Loucy (cell line): ENCODE data around the gene GRPEL2.

Source experiments
- H2AFZ ChIP-seq: fragments of 200-600 bp; sonication (generic); 2 replicates; pipeline ENCODE4 v1.6.0; 2016; ENCODE audit warnings: antibody characterized with exemption, mild to moderate bottlenecking, low read length, moderate library complexity
- H3F3A ChIP-seq: fragments of 200-600 bp; 2 replicates; pipeline ENCODE4 v1.6.0; 2016; ENCODE audit warnings: antibody characterized with exemption, low read depth, mild to moderate bottlenecking
- H3K27me3 ChIP-seq: fragments of 200-600 bp; sonication (generic); 2 replicates; pipeline ENCODE4 v1.6.1; 2014; ENCODE audit warnings: low read length, mild to moderate bottlenecking; ENCODE audit not compliant: insufficient read depth, poor library complexity, severe bottlenecking
- H3K36me3 ChIP-seq: fragments of 200-600 bp; sonication (generic); 2 replicates; pipeline ENCODE4 v1.6.1; 2016; ENCODE audit warnings: low read length; ENCODE audit not compliant: insufficient read depth
- H3K4me1 ChIP-seq: fragments of 200-600 bp; sonication (generic); 2 replicates; pipeline ENCODE4 v1.5.1; 2014; ENCODE audit warnings: low read length, mild to moderate bottlenecking; ENCODE audit not compliant: insufficient read depth, poor library complexity, severe bottlenecking
- H3K4me2 ChIP-seq: fragments of 200-600 bp; sonication (generic); 2 replicates; pipeline ENCODE4 v1.6.0; 2014; ENCODE audit warnings: antibody characterized with exemption, low read length, low read depth, mild to moderate bottlenecking; ENCODE audit not compliant: poor library complexity, severe bottlenecking
- H3K4me3 ChIP-seq: fragments of 200-600 bp; sonication (generic); 2 replicates; pipeline ENCODE4 v1.5.1; 2014; ENCODE audit warnings: low read length, mild to moderate bottlenecking, mixed read lengths; ENCODE audit not compliant: poor library complexity, severe bottlenecking
- H3K79me2 ChIP-seq: fragments of 200-600 bp; sonication (generic); 2 replicates; pipeline ENCODE4 v1.6.1; 2014; ENCODE audit warnings: low read length; ENCODE audit not compliant: insufficient read depth
- H3K9ac ChIP-seq: fragments of 200-600 bp; sonication (generic); 2 replicates; pipeline ENCODE4 v1.6.0; 2014; ENCODE audit warnings: mild to moderate bottlenecking, low read depth, low read length, moderate library complexity; ENCODE audit not compliant: poor library complexity, severe bottlenecking
- H3K9me2 ChIP-seq: fragments of 200-600 bp; sonication (generic); replicated peaks from 2 replicates; pipeline ENCODE4 v1.6.1; 2016; ENCODE audit warnings: low read depth, low read length, mixed read lengths
- H3K9me3 ChIP-seq: fragments of 200-600 bp; sonication (generic); 2 replicates; pipeline ENCODE4 v1.6.1; 2014; ENCODE audit warnings: mild to moderate bottlenecking, antibody characterized with exemption, low read length, low read depth; ENCODE audit not compliant: insufficient read depth
- H4K20me1 ChIP-seq: fragments of 200-600 bp; sonication (generic); 2 replicates; pipeline ENCODE4 v1.6.0; 2014; ENCODE audit warnings: antibody characterized with exemption, low read length, mild to moderate bottlenecking; ENCODE audit not compliant: insufficient read depth, poor library complexity, severe bottlenecking
- CTCF ChIP-seq: fragments of 200-600 bp; sonication (generic); conservative IDR thresholded peaks from 2 replicates; pipeline ENCODE4 v1.5.1; 2014; ENCODE audit warnings: mild to moderate bottlenecking, antibody characterized with exemption, low read length
- EZH2phosphoT487 ChIP-seq: fragments of 200-600 bp; IDR thresholded peaks from 2 replicates; pipeline ENCODE4 v1.6.1; 2018; ENCODE audit warnings: antibody characterized with exemption, mild to moderate bottlenecking, moderate library complexity, borderline replicate concordance

GRPEL2 gene

GRCh38 chr5:149344151-149344550 lies 1.1 kb upstream of the GRPEL2 start:
- H3K4me1 ChIP-seq, result peaks cover 35% of the 10 kb centered on the region

GRCh38 chr5:149345892-149346222 lies 558 bp downstream of the GRPEL2 start:
- no peak for TF ChIP-seq CTCF
- no peak for TF ChIP-seq EZH2phosphoT487
- H3K9ac ChIP-seq, result peak overlapping the region; percentile 94
- peaks cover 33% of the 10 kb centered on the region for H4K20me1 ChIP-seq
- H3K9me2 ChIP-seq, result no peaks in the 10 kb centered on the region
- peak overlapping the region; percentile 44 for H2AFZ ChIP-seq
- H3K9me3 ChIP-seq, result no peaks in the 10 kb centered on the region
- H3F3A ChIP-seq, result no peaks in the 10 kb centered on the region; the same call in 1 of the 2 replicates
- peaks cover 23% of the 10 kb centered on the region for H3K36me3 ChIP-seq
- H3K79me2 ChIP-seq, result peaks cover 54% of the 10 kb centered on the region
- no peaks in the 10 kb centered on the region for H3K27me3 ChIP-seq
- H3K4me1 ChIP-seq, result peaks cover 47% of the 10 kb centered on the region
- peak overlapping the region; percentile 93 for H3K4me3 ChIP-seq
- peak overlapping the region; percentile 85 for H3K4me2 ChIP-seq

More at GRCh38 chr5:149344151-149344550, 1.1 kb upstream of the GRPEL2 start:
- no peaks in the 10 kb centered on the region for H3K9me2 ChIP-seq
- H3K4me2 ChIP-seq, result peak overlapping the region; percentile 85
- TF ChIP-seq EZH2phosphoT487, result no peak
- no peak for TF ChIP-seq CTCF
- H3K79me2 ChIP-seq, result peaks cover 37% of the 10 kb centered on the region
- H2AFZ ChIP-seq, result no peak overlapping the region
- H3F3A ChIP-seq, result no peaks in the 10 kb centered on the region; the same call in 1 of the 2 replicates
- H3K4me3 ChIP-seq, result peak overlapping the region; percentile 93
- H3K9me3 ChIP-seq, result no peaks in the 10 kb centered on the region
- H3K27me3 ChIP-seq, result no peaks in the 10 kb centered on the region
- peaks cover 23% of the 10 kb centered on the region for H4K20me1 ChIP-seq
- H3K9ac ChIP-seq, result no peak overlapping the region
- peaks cover 6% of the 10 kb centered on the region; the same call in 1 of the 2 replicates for H3K36me3 ChIP-seq

GRCh38 chr5:149348518-149348917 lies 3.2 kb downstream of the GRPEL2 start:
- TF ChIP-seq CTCF (no peak), EZH2phosphoT487 (no peak)
- Histone ChIP-seq H3K9me2 (no peaks in the 10 kb centered on the region), H3K4me2 (peak overlapping the region; percentile 85), H3K79me2 (peaks cover 80% of the 10 kb centered on the region), H3K4me1 (peaks cover 62% of the 10 kb centered on the region), H3K9me3 (no peaks in the 10 kb centered on the region), H3K36me3 (peaks cover 49% of the 10 kb centered on the region), H3K4me3 (peak overlapping the region; percentile 93), H3K27me3 (no peaks in the 10 kb centered on the region), H4K20me1 (peaks cover 51% of the 10 kb centered on the region), H2AFZ (no peak overlapping the region), H3F3A (no peaks in the 10 kb centered on the region; the same call in 1 of the 2 replicates), H3K9ac (peak overlapping the region; percentile 94)
